HEK293 (cell line): ENCODE data around the gene DCN.

ENCODE experiments used
- CTCF ChIA-PET: fragments of 350-600 bp; formaldehyde crosslinking; extraction: SDS; loops from one replicate; lab custom pipeline; 2021; ENCODE audit warnings: antibody characterized with exemption; lab: Yijun Ruan, JAX
- POLR2A ChIA-PET: fragments of 300-600 bp; formaldehyde crosslinking; extraction: SDS; loops from one replicate; lab custom pipeline; 2020; ENCODE audit warnings: antibody characterized with exemption, inconsistent platforms; lab: Yijun Ruan, JAX
- H3K27ac ChIP-seq: fragments of 200-500 bp; sonication (Bioruptor generic); 2 replicates; pipeline ENCODE4 v1.5.1; 2014; ENCODE audit warnings: low read depth, low read length, control low read depth, inconsistent platforms; ENCODE audit errors: extremely low read depth
- H3K36me3 ChIP-seq, 2 experiments: fragments of 200-500 bp in 1 of 2; sonication (Bioruptor generic) in 1 of 2; 1 replicate in 1 of 2; 2 replicates in 1 of 2; pipeline ENCODE4 v1.5.1; 2014 to 2017; ENCODE audit warnings: inconsistent platforms in 2 of 2, low read length in 2 of 2; ENCODE audit not compliant: control insufficient read depth in 2 of 2, insufficient read depth in 1 of 2
- H3K4me1 ChIP-seq: fragments of 200-500 bp; sonication (Bioruptor generic); 2 replicates; pipeline ENCODE4 v1.5.1; 2014; ENCODE audit warnings: mild to moderate bottlenecking, low read length, inconsistent platforms; ENCODE audit not compliant: control insufficient read depth, insufficient read depth
- H3K4me3 ChIP-seq: 2 replicates; pipeline ENCODE4 v1.5.1; 2011; ENCODE audit warnings: low read depth, mild to moderate bottlenecking, control low read depth, low read length, moderate library complexity
- H3K9me3 ChIP-seq: fragments of 200-500 bp; sonication (Bioruptor generic); 2 replicates; pipeline ENCODE4 v1.5.1; 2014; ENCODE audit warnings: low read depth, low read length, inconsistent platforms; ENCODE audit not compliant: control insufficient read depth, insufficient read depth
- BCL11B ChIP-seq: fragments of 450-650 bp; formaldehyde crosslinking; IDR thresholded peaks from 2 replicates; pipeline ENCODE4 v1.5.1; 2016; ENCODE audit warnings: low read depth, missing biosample characterization, missing genetic modification characterization
- ELK4 ChIP-seq: IDR thresholded peaks from 2 replicates; pipeline ENCODE4 v1.6.1; 2011; ENCODE audit warnings: mild to moderate bottlenecking, low read depth, low read length, borderline replicate concordance
- HOXA7 ChIP-seq: sonication (generic); formaldehyde crosslinking; IDR thresholded peaks from 2 replicates; pipeline ENCODE4 v1.8.1; 2022; ENCODE audit warnings: missing genetic modification reagents, borderline replicate concordance
- HOXC10 ChIP-seq: sonication (generic); formaldehyde crosslinking; IDR thresholded peaks from 2 replicates; pipeline ENCODE4 v1.8.1; 2023; ENCODE audit warnings: mild to moderate bottlenecking, missing genetic modification reagents
- KLF1 ChIP-seq: fragments of 450-650 bp; formaldehyde crosslinking; IDR thresholded peaks from 2 replicates; pipeline ENCODE4 v1.5.1; 2016; ENCODE audit warnings: missing biosample characterization, missing genetic modification characterization
- KLF8 ChIP-seq: fragments of 450-650 bp; formaldehyde crosslinking; IDR thresholded peaks from 2 replicates; pipeline ENCODE4 v1.5.1; 2016; ENCODE audit warnings: missing biosample characterization, missing genetic modification characterization
- OVOL3 ChIP-seq: fragments of 450-650 bp; formaldehyde crosslinking; IDR thresholded peaks from 2 replicates; pipeline ENCODE4 v1.5.1; 2016; ENCODE audit warnings: missing biosample characterization, missing genetic modification characterization
- RBAK ChIP-seq: fragments of 450-650 bp; formaldehyde crosslinking; IDR thresholded peaks from 2 replicates; pipeline ENCODE4 v1.5.1; 2016; ENCODE audit warnings: missing biosample characterization, missing genetic modification characterization
- SCRT1 ChIP-seq: fragments of 450-650 bp; formaldehyde crosslinking; IDR thresholded peaks from 2 replicates; pipeline ENCODE4 v1.5.1; 2016; ENCODE audit warnings: missing biosample characterization, missing genetic modification characterization, borderline replicate concordance
- SCRT2 ChIP-seq: fragments of 450-650 bp; formaldehyde crosslinking; IDR thresholded peaks from 2 replicates; pipeline ENCODE4 v1.5.1; 2016; ENCODE audit warnings: missing biosample characterization, missing genetic modification characterization
- ZBTB7A ChIP-seq: fragments of 450-650 bp; formaldehyde crosslinking; IDR thresholded peaks from 2 replicates; pipeline ENCODE4 v1.5.1; 2016; ENCODE audit warnings: low read depth, missing biosample characterization, missing genetic modification characterization
- ZBTB8A ChIP-seq: fragments of 450-650 bp; formaldehyde crosslinking; IDR thresholded peaks from 2 replicates; pipeline ENCODE4 v1.5.1; 2016; ENCODE audit warnings: missing biosample characterization, missing genetic modification characterization
- ZIC2 ChIP-seq: fragments of 450-650 bp; formaldehyde crosslinking; IDR thresholded peaks from 2 replicates; pipeline ENCODE4 v1.5.1; 2016; ENCODE audit warnings: missing biosample characterization, missing genetic modification characterization
- ZNF133 ChIP-seq: fragments of 450-650 bp; formaldehyde crosslinking; IDR thresholded peaks from 2 replicates; pipeline ENCODE4 v1.5.1; 2016; ENCODE audit warnings: missing biosample characterization, missing genetic modification characterization
- ZNF169 ChIP-seq: fragments of 450-650 bp; formaldehyde crosslinking; IDR thresholded peaks from 2 replicates; pipeline ENCODE4 v1.5.1; 2016; ENCODE audit warnings: missing biosample characterization, missing genetic modification characterization
- ZNF2 ChIP-seq: fragments of 450-650 bp; formaldehyde crosslinking; IDR thresholded peaks from 2 replicates; pipeline ENCODE4 v1.5.1; 2016; ENCODE audit warnings: missing biosample characterization, missing genetic modification characterization
- ZNF214 ChIP-seq: fragments of 450-650 bp; formaldehyde crosslinking; IDR thresholded peaks from 2 replicates; pipeline ENCODE4 v1.5.1; 2017; ENCODE audit warnings: missing biosample characterization, mild to moderate bottlenecking, missing genetic modification characterization, borderline replicate concordance
- ZNF366 ChIP-seq: fragments of 450-650 bp; formaldehyde crosslinking; conservative IDR thresholded peaks from 2 replicates; pipeline ENCODE4 v1.5.1; 2016; ENCODE audit warnings: missing biosample characterization, missing genetic modification characterization
- ZNF398 ChIP-seq: fragments of 450-650 bp; formaldehyde crosslinking; IDR thresholded peaks from 2 replicates; pipeline ENCODE4 v1.5.1; 2017; ENCODE audit warnings: missing biosample characterization, missing genetic modification characterization
- ZNF416 ChIP-seq: fragments of 450-650 bp; formaldehyde crosslinking; IDR thresholded peaks from 2 replicates; pipeline ENCODE4 v1.5.1; 2016; ENCODE audit warnings: missing biosample characterization, missing genetic modification characterization
- ZNF48 ChIP-seq: fragments of 450-650 bp; formaldehyde crosslinking; IDR thresholded peaks from 2 replicates; pipeline ENCODE4 v1.5.1; 2016; ENCODE audit warnings: missing biosample characterization, missing genetic modification characterization
- ZNF501 ChIP-seq: fragments of 450-650 bp; formaldehyde crosslinking; IDR thresholded peaks from 2 replicates; pipeline ENCODE4 v1.5.1; 2016; ENCODE audit warnings: missing biosample characterization, missing genetic modification characterization
- ZNF530 ChIP-seq: fragments of 450-650 bp; formaldehyde crosslinking; IDR thresholded peaks from 2 replicates; pipeline ENCODE4 v1.5.1; 2016; ENCODE audit warnings: low read depth, missing biosample characterization, missing genetic modification characterization
- ZNF560 ChIP-seq: fragments of 450-650 bp; formaldehyde crosslinking; IDR thresholded peaks from 2 replicates; pipeline ENCODE4 v1.5.1; 2017; ENCODE audit warnings: missing biosample characterization, missing genetic modification characterization, borderline replicate concordance
- ZNF600 ChIP-seq: fragments of 450-650 bp; formaldehyde crosslinking; IDR thresholded peaks from 2 replicates; pipeline ENCODE4 v1.5.1; 2016; ENCODE audit warnings: missing biosample characterization, missing genetic modification characterization
- ZNF623 ChIP-seq: fragments of 450-650 bp; formaldehyde crosslinking; IDR thresholded peaks from 2 replicates; pipeline ENCODE4 v1.5.1; 2016; ENCODE audit warnings: missing biosample characterization, missing genetic modification characterization
- ZNF645 ChIP-seq: fragments of 450-650 bp; formaldehyde crosslinking; IDR thresholded peaks from 2 replicates; pipeline ENCODE4; 2016; ENCODE audit warnings: missing biosample characterization, missing genetic modification characterization
- ZNF677 ChIP-seq: fragments of 450-650 bp; IDR thresholded peaks from 2 replicates; pipeline ENCODE4 v1.5.0; 2018; ENCODE audit warnings: missing biosample characterization, mild to moderate bottlenecking, missing genetic modification characterization, moderate library complexity
- ZNF701 ChIP-seq: fragments of 450-650 bp; formaldehyde crosslinking; IDR thresholded peaks from 2 replicates; pipeline ENCODE4 v1.5.1; 2016; ENCODE audit warnings: missing biosample characterization, missing genetic modification characterization
- ZNF768 ChIP-seq: fragments of 450-650 bp; formaldehyde crosslinking; IDR thresholded peaks from 2 replicates; pipeline ENCODE4 v1.5.1; 2018; ENCODE audit warnings: missing biosample characterization, mild to moderate bottlenecking, missing genetic modification characterization
- ZNF792 ChIP-seq: fragments of 450-650 bp; formaldehyde crosslinking; IDR thresholded peaks from 2 replicates; pipeline ENCODE4 v1.5.1; 2016; ENCODE audit warnings: missing biosample characterization, missing genetic modification characterization
- ZNF830 ChIP-seq: fragments of 450-650 bp; IDR thresholded peaks from 2 replicates; pipeline ENCODE4 v1.5.0; 2018; ENCODE audit warnings: missing biosample characterization, missing genetic modification characterization, low read depth, mild to moderate bottlenecking, moderate library complexity
- ZSCAN30 ChIP-seq: fragments of 450-650 bp; IDR thresholded peaks from 2 replicates; pipeline ENCODE4 v1.5.1; 2018; ENCODE audit warnings: missing biosample characterization, mild to moderate bottlenecking, missing genetic modification characterization, moderate library complexity
- ZXDB ChIP-seq: fragments of 450-650 bp; formaldehyde crosslinking; IDR thresholded peaks from 2 replicates; pipeline ENCODE4 v1.5.1; 2016; ENCODE audit warnings: missing biosample characterization, missing genetic modification characterization

The DCN gene, protein sequence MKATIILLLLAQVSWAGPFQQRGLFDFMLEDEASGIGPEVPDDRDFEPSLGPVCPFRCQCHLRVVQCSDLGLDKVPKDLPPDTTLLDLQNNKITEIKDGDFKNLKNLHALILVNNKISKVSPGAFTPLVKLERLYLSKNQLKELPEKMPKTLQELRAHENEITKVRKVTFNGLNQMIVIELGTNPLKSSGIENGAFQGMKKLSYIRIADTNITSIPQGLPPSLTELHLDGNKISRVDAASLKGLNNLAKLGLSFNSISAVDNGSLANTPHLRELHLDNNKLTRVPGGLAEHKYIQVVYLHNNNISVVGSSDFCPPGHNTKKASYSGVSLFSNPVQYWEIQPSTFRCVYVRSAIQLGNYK

GRCh38 chr12:91182636-91183455, at the start of gene DCN:
TSS of gene DCN (minus strand) at chr12:91182817. CDS start at chr12:91178552, 4,265 bp downstream.
- Histone ChIP-seq H3K27ac (no peak within 1 kb of the TSS), H3K4me3 (no peak within 1 kb of the TSS), H3K9me3 (no peaks in the 10 kb centered on the region), H3K4me1 (peaks cover 7% of the 10 kb centered on the region; the same call in 1 of the 2 replicates), H3K36me3 (no peaks in the 10 kb centered on the region)
- POLR2A ChIA-PET: no interaction called here
- CTCF ChIA-PET: interaction anchor here (0.7 kb wide), 1 partner anchor 205 kb away, joined by 3 read pairs; no protein-coding TSS in a partner anchor
- TF ChIP-seq KLF1: no peak
- TF ChIP-seq HOXC10 (CRISPR knock-in tag): no peak
- TF ChIP-seq ZIC2 (tag by site-specific recombination): no peak
- no peak for TF ChIP-seq ZNF501 (tag by site-specific recombination)
- TF ChIP-seq ZXDB: no peak
- no peak for TF ChIP-seq ZNF600
- TF ChIP-seq ZNF792: no peak
- TF ChIP-seq SCRT2: no peak
- TF ChIP-seq ZNF623 (tag by site-specific recombination): no peak
- TF ChIP-seq ZSCAN30 (tag by site-specific recombination): no peak
- no peak for TF ChIP-seq ZNF677 (tag by site-specific recombination)
- no peak for TF ChIP-seq ZNF701 (tag by site-specific recombination)
- no peak for TF ChIP-seq ZNF645 (tag by site-specific recombination)
- TF ChIP-seq KLF8: no peak
- TF ChIP-seq ELK4: no peak
- no peak for TF ChIP-seq ZNF2 (tag by site-specific recombination)
- TF ChIP-seq RBAK (tag by site-specific recombination): no peak

DNA sequence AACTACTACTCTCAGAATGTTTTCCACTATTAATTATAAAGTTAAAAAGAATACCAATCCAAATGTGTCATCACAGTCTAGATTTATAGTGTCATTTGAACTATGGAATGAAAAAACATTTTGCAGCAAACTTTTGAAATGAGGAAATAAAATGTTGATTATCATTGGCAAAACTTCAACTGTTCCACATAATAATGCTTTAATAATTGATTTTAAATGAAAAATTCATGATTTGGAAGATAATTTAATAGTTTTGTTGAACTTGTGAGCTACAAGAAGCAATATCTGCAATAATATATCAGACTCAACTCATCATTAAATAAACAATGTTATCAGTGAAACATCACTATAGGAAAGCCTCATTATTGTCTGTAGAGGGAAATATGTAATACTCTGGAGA, 48.2 kb upstream of the DCN start:
- Histone ChIP-seq H3K4me3 (no peak overlapping the region), H3K27ac (no peak overlapping the region), H3K4me1 (no peaks in the 10 kb centered on the region)
- CTCF ChIA-PET: interaction anchor here (0.6 kb wide), 1 partner anchor 70 kb away, joined by 5 read pairs; no protein-coding TSS in a partner anchor
- no peak for TF ChIP-seq ZNF530
- TF ChIP-seq ZBTB7A (tag by site-specific recombination): no peak
- TF ChIP-seq ZNF398 (tag by site-specific recombination): no peak
- TF ChIP-seq BCL11B: no peak
- no peak for TF ChIP-seq ZNF48 (tag by site-specific recombination)
- no peak for TF ChIP-seq ZNF830 (tag by site-specific recombination)
- TF ChIP-seq ZNF768 (tag by site-specific recombination): no peak
- TF ChIP-seq ZNF560 (tag by site-specific recombination): no peak
- no peak for TF ChIP-seq ZNF169 (tag by site-specific recombination)
- TF ChIP-seq HOXA7: no peak
- TF ChIP-seq OVOL3 (tag by site-specific recombination): no peak
- TF ChIP-seq ZBTB8A (tag by site-specific recombination): no peak
- no peak for TF ChIP-seq ZNF501 (tag by site-specific recombination)
- no peak for TF ChIP-seq ZNF214 (tag by site-specific recombination)
- TF ChIP-seq SCRT1 (tag by site-specific recombination): no peak
- TF ChIP-seq ZNF133 (tag by site-specific recombination): no peak
- no peak for TF ChIP-seq ZNF416 (tag by site-specific recombination)
- no peak for TF ChIP-seq ZNF366 (tag by site-specific recombination)
- TF ChIP-seq, all 188 proteins: peak for 0
- POLR2A ChIA-PET: no interaction called here
- Histone ChIP-seq H3K36me3 (no peaks in the 10 kb centered on the region), H3K9me3 (no peaks in the 10 kb centered on the region)
